BJ (cell line): ENCODE data around the gene TBCC. TPM values are rescaled to one million over a fixed set of nuclear protein-coding genes. Genes with fewer than 3 reads are reported as not detected.

Experiments used
- CTCF ChIA-PET: fragments of 350-600 bp; formaldehyde crosslinking; extraction: SDS; loops from one replicate; lab custom pipeline; 2021; ENCODE audit warnings: antibody characterized with exemption, inconsistent platforms; lab: Yijun Ruan, JAX
- POLR2A ChIA-PET: fragments of 300-600 bp; sonication (Branson Sonifier 250); formaldehyde crosslinking; extraction: SDS; loops from one replicate; lab custom pipeline; 2021; ENCODE audit warnings: antibody characterized with exemption; lab: Charles Lee
- DNase-seq: peaks from one replicate; pipeline ENCODE4 v3.0.0-alpha.2; 2011; ENCODE audit warnings: low read depth
- H3K27me3 ChIP-seq: 2 replicates; pipeline ENCODE4 v1.6.0; 2011; ENCODE audit warnings: low read length; ENCODE audit not compliant: control insufficient read depth, insufficient read depth
- H3K36me3 ChIP-seq: 2 replicates; pipeline ENCODE4 v1.5.1; 2011; ENCODE audit warnings: low read length; ENCODE audit not compliant: control insufficient read depth, insufficient read depth
- H3K4me3 ChIP-seq: 2 replicates; pipeline ENCODE4 v1.5.1; 2011; ENCODE audit warnings: low read depth, mild to moderate bottlenecking, control low read depth, low read length
- CTCF ChIP-seq: IDR thresholded peaks from 2 replicates; pipeline ENCODE4 v1.5.1; 2011; ENCODE audit warnings: low read depth, mild to moderate bottlenecking, control low read depth, inconsistent platforms, low read length, moderate library complexity; ENCODE audit not compliant: insufficient read depth
- polyA minus RNA-seq: library from RNA; depleted of rRNA, polyadenylated mRNA; stranded (reverse); fragments of >200 nt; gene quantifications from 2 replicates; pipeline ENCODE4 v1.2.3, GENCODE V29; 2011; rRNA and poly(A)+ RNA removed
- polyA plus RNA-seq: library from polyadenylated mRNA; depleted of rRNA; stranded (reverse); fragments of >200 nt; gene quantifications from 2 replicates; pipeline ENCODE4 v1.2.3, GENCODE V29; 2011; rRNA removed

TBCC gene
- polyA plus RNA-seq, result 16.5 and 23.8 TPM in 2 replicates
- 15.4 and 15.5 TPM in 2 replicates for polyA minus RNA-seq

- peak; percentile 95 for DNase-seq
- ChIA-PET POLR2A (interaction anchor here (0.5 to 1.0 kb wide), 4 partner anchors 37 to 884 kb away, joined by 3 to 8 read pairs (median 4); no protein-coding TSS in a partner anchor), CTCF (interaction anchor here (0.8 to 2.5 kb wide), 4 partner anchors 17 to 53 kb away, joined by 3 to 8 read pairs (median 4); no protein-coding TSS in a partner anchor)
- Histone ChIP-seq H3K27me3 (no peaks in the 10 kb centered on the region), H3K4me3 (peak within 1 kb of the TSS; percentile 76), H3K36me3 (no peaks in the 10 kb centered on the region)
- no peak for TF ChIP-seq CTCF
Measured at GRCh38 chr6:42745640-42746462, at the start of gene TBCC. TBCC (minus strand) TSS chr6:42746103; CDS start chr6:42746073, 30 bp downstream.

GRCh38 chr6:42795651-42796050, 49.7 kb upstream of the TBCC start:
- H3K27me3 ChIP-seq, result no peaks in the 10 kb centered on the region
- POLR2A ChIA-PET, result no interaction called here
- CTCF ChIA-PET, result no interaction called here
- no peaks in the 10 kb centered on the region for H3K36me3 ChIP-seq
- TF ChIP-seq CTCF, result no peak
- no peak overlapping the region for H3K4me3 ChIP-seq
- DNase-seq, result no peak

- Histone ChIP-seq H3K27me3 (no peaks in the 10 kb centered on the region), H3K4me3 (no peak overlapping the region), H3K36me3 (no peaks in the 10 kb centered on the region)
- CTCF ChIA-PET, result no interaction called here
- POLR2A ChIA-PET, result interaction anchor here (0.5 kb wide), 1 partner anchor 44 kb away, joined by 4 read pairs; no protein-coding TSS in a partner anchor
- no peak for TF ChIP-seq CTCF
- DNase-seq, result no peak
Measured at GRCh38 chr6:42791706-42792320, 45.9 kb upstream of the TBCC start.

- no peak for TF ChIP-seq CTCF
- H3K4me3 ChIP-seq, result no peak overlapping the region
- ChIA-PET CTCF (interaction anchor here (1.0 to 1.2 kb wide), 2 partner anchors 18 to 94 kb away, joined by 3 to 4 read pairs; no protein-coding TSS in a partner anchor), POLR2A (interaction anchor here (1.0 kb wide), 1 partner anchor 8 kb away, joined by 22 read pairs; the partner anchor contains the start of gene BICRAL)
- DNase-seq, result no peak
- no peaks in the 10 kb centered on the region for H3K36me3 ChIP-seq
- no peaks in the 10 kb centered on the region for H3K27me3 ChIP-seq
Measured at GRCh38 chr6:42790549-42791181, 44.8 kb upstream of the TBCC start.
